Choroid plexus epithelial cell (primary cell): ENCODE results near the gene TLE3.

Experiments
- DNase-seq: peaks from one replicate; pipeline ENCODE4 v3.0.0-alpha.2; 2010; ENCODE audit warnings: low read depth
- H3K4me3 ChIP-seq: 2 replicates; pipeline ENCODE4 v1.5.1; 2011; ENCODE audit warnings: low read depth, mild to moderate bottlenecking, control low read depth, low read length, moderate library complexity
- TF ChIP-seq, protein P1 (sequence below): conservative IDR thresholded peaks from 2 replicates; pipeline ENCODE4 v1.5.1; 2011; ENCODE audit warnings: low read depth, mild to moderate bottlenecking, control low read depth, inconsistent platforms, low read length, moderate library complexity

TLE3 gene

DNA sequence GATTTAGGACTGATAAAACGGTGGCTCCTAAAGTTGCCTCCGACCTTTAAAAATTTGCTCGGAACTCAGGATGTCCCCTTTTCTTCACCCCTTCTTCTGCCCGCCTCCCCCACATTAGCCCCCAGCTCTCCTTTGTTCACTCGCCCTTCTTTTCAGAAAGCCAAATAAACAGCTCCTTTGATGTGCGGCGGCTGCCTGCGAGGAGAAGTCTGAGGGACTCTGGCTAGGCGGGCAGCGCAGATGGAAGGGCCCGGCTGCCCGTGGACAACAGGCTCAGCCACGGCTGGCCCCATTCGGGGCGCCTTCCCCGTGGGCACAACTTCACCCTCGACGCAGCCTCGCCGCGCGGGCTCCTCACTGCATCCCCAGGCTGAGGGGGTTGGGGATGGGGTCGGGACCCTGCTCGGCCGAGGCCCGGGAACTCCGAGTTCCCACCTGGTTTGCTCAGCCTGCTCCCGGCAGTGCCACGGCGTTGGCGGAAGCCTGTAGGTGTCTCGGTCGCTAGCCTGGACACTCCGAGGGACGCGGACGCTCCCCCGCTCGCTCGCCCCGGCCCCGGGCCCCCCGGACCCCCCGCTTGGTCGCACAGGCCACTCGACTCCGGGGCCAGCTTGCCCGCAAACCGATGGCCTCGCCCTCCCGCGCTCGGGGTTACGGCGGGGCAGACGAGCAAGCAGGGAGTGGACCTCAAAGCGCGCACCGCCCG lies 897 bp upstream of the TLE3 start:
- TF ChIP-seq, protein P1, sequence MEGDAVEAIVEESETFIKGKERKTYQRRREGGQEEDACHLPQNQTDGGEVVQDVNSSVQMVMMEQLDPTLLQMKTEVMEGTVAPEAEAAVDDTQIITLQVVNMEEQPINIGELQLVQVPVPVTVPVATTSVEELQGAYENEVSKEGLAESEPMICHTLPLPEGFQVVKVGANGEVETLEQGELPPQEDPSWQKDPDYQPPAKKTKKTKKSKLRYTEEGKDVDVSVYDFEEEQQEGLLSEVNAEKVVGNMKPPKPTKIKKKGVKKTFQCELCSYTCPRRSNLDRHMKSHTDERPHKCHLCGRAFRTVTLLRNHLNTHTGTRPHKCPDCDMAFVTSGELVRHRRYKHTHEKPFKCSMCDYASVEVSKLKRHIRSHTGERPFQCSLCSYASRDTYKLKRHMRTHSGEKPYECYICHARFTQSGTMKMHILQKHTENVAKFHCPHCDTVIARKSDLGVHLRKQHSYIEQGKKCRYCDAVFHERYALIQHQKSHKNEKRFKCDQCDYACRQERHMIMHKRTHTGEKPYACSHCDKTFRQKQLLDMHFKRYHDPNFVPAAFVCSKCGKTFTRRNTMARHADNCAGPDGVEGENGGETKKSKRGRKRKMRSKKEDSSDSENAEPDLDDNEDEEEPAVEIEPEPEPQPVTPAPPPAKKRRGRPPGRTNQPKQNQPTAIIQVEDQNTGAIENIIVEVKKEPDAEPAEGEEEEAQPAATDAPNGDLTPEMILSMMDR = no peak
- no peak for DNase-seq
- H3K4me3 ChIP-seq = peak overlapping the region; percentile 60

DNA sequence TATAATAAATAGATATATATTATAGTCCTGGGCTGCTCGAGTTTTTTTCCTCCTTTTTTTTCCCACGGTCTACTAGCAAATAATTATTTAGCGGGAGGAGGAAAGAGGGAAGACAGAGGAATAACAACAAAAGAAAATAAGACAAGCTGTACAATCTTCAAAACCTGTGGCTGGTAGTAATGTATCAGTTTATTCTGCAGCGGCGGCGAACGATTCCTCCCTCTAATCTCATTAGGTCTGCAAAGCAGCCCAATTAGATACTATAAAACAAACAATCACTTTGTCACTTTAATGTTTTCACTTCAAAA lies 390 bp upstream of the TLE3 start:
- DNase-seq = no peak
- TF ChIP-seq, protein P1 = no peak

DNA sequence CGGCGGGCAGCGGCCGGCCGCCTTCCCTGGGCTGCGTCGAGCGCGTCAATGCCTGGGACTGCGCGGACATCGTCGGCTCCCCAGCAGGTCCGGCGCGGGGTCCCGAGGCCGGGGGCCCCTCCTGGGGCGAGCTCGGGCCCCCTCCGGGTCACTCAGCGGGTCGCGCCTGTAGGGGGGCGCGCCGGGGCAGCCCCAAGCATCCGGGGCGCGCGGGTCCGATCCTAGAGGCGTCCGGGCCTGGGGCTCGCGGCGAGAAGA lies 725 bp downstream of the TLE3 start:
- TF ChIP-seq, protein P1 = no peak
- no peak for DNase-seq
- peak overlapping the region; percentile 84 for H3K4me3 ChIP-seq

More for the DNA sequence above, 390 bp upstream of the TLE3 start:
- peak overlapping the region; percentile 60 for H3K4me3 ChIP-seq

DNA sequence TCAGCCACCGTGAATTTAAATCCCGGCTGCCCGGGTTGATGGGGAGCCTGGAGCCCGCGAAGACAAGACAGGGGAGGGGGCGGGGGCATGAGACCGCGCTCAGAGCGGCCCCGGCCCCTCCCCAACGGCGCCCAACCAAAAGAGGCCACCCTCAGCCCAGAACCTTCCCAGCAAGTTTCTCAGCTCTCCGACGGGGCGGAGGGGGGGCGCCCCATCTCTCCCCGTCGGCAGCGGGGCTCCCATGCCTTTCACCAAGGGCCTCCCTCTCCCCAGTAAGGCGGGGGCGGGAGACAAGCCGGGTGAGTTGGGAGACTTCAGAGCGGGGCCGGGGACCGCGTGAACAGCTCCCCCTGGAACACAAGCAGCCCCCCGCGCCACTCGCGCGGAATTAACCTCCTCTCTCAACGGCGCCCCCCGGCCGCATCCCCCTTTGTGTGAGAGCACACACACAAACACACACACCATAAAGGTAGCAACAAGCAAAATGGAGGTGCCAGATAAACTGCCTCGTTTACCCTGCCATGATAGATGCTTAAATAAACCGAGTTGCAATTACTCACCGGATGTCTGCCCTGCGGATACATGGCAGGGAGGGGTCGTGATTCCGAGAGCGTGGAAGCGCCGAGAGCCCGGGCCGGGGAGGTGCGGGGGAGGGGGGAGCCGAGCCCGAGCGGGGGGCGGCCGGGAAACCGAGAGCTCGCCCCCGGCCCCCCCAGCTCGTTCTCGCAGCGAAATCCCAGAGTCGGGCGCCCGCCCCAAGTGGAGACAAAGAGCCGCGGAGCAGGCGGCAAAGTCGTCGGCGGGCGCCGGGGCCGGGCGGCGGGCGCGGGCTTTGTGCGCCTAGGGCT lies 1.3 kb downstream of the TLE3 start:
- peak; percentile 55 for DNase-seq
- peak overlapping the region; percentile 84 for H3K4me3 ChIP-seq

DNA sequence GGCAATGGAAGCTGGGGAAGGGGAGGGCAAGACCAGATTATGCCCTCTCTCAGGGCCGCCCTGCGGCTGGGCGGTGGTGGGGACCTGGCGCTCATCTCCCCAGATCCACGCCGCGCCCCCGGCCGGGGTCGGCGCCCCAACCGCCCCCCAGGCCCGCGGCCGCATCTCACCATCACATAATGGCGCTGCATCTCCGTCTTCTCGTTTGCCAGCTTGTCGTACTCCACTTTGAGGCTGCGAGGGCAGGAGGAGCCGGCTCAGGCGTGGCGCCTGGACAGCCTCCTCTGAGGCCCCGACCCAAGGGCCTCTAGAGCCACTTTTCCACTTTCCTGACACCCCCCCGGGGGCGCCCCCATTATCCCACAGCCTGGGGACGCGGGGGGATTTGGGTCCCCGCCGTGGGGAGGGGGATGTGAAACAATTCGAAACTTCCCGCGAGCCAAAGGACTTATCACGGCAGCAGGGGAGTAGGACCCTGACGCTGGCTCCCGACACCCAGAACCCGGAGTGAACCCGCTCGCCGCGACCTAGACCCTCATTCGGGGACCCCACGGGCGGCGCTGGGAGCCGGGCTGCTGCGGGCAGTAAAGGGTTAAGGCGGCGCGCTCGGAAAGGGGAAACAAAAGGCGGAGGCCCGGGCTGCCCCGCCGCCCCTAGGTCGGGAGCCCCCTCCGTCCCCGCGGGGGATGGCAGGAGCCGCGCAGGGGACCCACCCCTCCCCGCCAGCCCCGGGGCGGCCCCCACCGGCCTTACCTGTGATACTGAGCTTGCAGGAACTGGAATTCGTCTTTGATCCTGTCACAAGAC lies 2.1 kb downstream of the TLE3 start:
- peak overlapping the region; percentile 84 for H3K4me3 ChIP-seq
- no peak for DNase-seq
- TF ChIP-seq, protein P1 = no peak

More for the DNA sequence above, 1.3 kb downstream of the TLE3 start:
- TF ChIP-seq, protein P1 = peak; percentile 18

DNA sequence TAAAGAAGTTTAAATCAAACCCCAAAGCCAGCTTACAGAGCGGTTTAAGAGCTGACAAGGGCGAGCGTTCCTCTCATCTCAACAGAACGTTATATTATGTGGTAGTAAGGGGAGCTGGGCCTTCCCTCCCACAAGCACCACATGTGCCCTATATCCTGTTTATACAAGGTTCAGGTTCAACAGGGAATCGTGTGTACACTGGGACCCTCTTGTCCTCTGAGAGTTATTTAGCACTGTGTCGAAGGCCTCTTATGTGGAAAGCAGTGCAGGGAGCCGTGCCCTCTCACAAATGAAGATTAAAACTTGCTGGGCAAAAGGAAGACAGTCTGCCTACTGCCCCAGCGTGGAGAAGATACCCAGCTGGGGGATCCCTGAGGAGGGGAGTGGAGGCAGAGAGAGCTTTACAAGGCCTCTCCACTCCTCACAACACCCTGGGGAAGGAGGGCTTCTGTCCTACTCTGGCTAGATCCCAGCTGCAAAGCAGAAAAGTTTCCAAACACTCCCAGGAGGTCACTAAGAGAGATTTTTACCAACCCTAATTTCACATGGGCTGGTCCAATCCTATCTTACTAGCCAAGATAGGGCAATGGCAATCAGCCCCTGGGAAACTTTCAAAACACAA lies 2.9 kb downstream of the TLE3 start:
- DNase-seq = peak; percentile 51
- peak overlapping the region; percentile 84 for H3K4me3 ChIP-seq
- TF ChIP-seq, protein P1 = no peak
